SK-MEL-5 (cell line): Measurements from ENCODE around the gene CLRN1. TPM values are rescaled to one million over a fixed set of nuclear protein-coding genes. Genes with fewer than 3 reads are reported as not detected.
"Not testable (repeated sequence)": the region's sequence is repeated elsewhere in the genome, so short reads cannot be mapped to it uniquely, and the experiment has no call there.

Experiments used
- DNase-seq: peaks from one replicate; pipeline ENCODE4 v3.0.0-alpha.2; 2016; ENCODE audit warnings: low read depth, low spot score
- in situ Hi-C: cut with HindIII; loops from 2 replicates; pipeline ENCODE4 v1.10.0; 2016; ENCODE audit warnings: low sequenced_read_pairs, high pct_unique_total_duplicates, low pct_unique_long_range_greater_than_20kb
- total RNA-seq: library from RNA; depleted of rRNA; stranded (reverse); fragments of >200 nt; shearing (Covaris generic); gene quantifications from 2 replicates; pipeline ENCODE4 v1.2.3, GENCODE V29; 2014

Gene CLRN1
- total RNA-seq, 1 experiment from 2014 or later: not detected

DNA sequence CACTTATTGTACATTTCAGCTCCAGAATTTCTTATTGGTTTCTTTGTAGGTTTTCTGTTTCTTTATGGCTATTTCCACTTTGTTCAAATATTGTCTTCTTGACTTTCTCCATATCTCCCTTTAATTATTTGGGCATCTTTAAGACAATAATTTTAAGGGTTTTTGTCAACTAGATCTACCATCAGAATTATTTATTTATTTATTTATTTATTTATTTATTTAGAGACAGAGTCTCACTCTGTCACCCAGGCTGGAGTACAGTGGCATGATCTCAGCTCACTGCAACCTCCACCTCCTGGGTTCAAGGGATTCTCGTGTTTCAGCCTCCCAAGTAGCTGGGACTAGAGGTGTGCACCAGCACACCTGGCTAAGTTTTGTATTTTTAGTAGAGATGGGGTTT is 15.9 kb upstream of the CLRN1 start:
- in situ Hi-C loops: not testable (repeated sequence)

DNA sequence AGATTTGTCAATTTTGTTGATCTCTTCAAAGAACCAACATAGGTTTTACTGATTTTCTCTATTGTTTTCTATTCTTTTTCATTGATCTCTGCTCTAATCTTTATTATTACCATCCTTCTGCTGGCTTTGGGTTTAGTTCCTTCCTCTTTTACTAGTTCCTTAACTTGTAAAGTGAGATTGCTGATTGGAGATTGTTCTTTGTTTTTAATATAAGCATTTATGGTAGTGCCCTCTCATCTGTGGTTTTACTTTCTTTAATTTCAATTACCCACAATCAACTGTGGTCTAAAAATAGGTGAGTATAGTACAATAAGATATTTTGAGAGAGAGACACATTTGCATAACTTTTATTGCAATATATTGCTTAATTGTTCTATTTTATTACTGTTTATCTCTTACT is 13.2 kb upstream of the CLRN1 start:
- in situ Hi-C loops: no loop called here
- no peak for DNase-seq

More for the DNA sequence above, 15.9 kb upstream of the CLRN1 start:
- DNase-seq: not testable (repeated sequence)

DNA sequence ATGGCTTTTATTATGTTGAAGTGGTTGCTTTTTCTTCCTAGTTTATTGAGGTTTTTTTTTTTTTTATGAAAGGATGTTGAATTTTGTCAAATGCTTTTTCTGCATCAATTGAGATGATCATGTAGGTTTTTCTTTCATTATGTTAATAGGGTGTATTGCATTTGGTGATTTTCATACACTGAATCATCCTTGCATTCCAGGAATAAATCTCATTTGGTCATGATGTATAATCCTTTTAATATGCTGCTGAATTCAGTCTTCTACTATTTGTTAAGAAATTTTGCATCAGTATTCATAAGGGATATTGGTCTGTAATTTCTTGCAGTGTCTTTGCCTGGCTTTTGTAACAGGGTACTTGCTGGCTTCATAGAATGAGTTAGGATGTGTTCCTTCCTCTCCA is 11.5 kb upstream of the CLRN1 start:
- DNase-seq: no peak
- in situ Hi-C loops: no loop called here

GRCh38 chr3:150978566-150979148 is 6.1 kb upstream of the CLRN1 start:
- in situ Hi-C loops: no loop called here
- DNase-seq: no peak

DNA sequence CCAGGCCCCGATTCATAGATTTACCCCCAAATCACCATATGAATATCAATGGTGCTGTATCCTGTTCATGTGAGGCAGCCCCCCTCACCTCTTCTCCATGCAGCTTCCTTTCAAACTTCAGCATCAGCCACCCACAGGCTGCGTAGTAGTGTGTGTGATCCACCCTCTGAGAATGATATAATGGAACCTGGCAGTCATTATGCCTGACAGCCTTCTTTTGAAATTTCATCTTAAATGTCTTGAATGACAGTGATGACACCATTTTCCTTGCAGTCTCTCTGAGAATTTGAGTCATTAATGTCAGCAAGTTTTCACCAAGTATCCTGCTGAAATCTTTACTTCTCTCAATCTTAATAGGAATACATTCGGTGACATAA is 3.5 kb upstream of the CLRN1 start:
- in situ Hi-C loops: no loop called here
- no peak for DNase-seq

- in situ Hi-C loops: no loop called here
Measured at GRCh38 chr3:150975086-150975991, 2.8 kb upstream of the CLRN1 start.

DNA sequence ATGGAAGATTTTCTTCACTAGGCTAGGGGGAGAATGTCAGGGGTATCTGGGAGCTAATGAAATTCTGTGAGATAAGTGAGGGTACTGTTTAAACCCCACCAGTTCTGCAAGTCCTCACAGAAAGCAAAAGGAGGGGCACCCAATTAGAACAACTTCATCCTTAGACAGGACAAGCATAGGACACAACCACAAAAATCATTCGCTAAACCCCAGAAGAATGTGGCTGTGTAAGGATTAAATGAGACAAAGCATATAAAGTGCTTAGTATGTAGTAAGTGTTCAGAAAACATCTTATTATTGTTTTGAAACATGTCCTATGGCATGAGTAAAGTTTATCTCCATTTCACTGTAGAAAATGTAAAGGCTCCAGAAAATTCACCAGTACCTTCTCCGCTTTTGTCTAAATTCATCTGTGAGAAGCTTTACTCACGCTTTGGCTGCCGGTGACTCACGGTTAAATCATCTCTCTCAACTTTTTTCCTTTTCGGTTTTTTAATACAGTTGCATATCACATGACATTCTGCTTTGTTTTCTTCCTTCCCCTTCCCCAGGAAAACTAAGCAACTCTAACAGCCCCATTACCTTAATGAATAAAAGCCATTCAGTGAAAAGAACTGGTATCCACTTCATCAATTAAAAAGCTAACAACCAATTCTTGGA is 1.7 kb downstream of the CLRN1 start:
- no peak for DNase-seq

More at GRCh38 chr3:150975086-150975991, 2.8 kb upstream of the CLRN1 start:
- DNase-seq: no peak

GRCh38 chr3:150968341-150969035 is 4.0 kb downstream of the CLRN1 start:
- DNase-seq: no peak
- in situ Hi-C loops: no loop called here

More for the DNA sequence above, 1.7 kb downstream of the CLRN1 start:
- in situ Hi-C loops: no loop called here

- DNase-seq: no peak
- in situ Hi-C loops: no loop called here
Measured at GRCh38 chr3:150965436-150965835, 7.1 kb downstream of the CLRN1 start.

- in situ Hi-C loops: no loop called here
- no peak for DNase-seq
Measured at GRCh38 chr3:150961949-150962348, 10.6 kb downstream of the CLRN1 start.

DNA sequence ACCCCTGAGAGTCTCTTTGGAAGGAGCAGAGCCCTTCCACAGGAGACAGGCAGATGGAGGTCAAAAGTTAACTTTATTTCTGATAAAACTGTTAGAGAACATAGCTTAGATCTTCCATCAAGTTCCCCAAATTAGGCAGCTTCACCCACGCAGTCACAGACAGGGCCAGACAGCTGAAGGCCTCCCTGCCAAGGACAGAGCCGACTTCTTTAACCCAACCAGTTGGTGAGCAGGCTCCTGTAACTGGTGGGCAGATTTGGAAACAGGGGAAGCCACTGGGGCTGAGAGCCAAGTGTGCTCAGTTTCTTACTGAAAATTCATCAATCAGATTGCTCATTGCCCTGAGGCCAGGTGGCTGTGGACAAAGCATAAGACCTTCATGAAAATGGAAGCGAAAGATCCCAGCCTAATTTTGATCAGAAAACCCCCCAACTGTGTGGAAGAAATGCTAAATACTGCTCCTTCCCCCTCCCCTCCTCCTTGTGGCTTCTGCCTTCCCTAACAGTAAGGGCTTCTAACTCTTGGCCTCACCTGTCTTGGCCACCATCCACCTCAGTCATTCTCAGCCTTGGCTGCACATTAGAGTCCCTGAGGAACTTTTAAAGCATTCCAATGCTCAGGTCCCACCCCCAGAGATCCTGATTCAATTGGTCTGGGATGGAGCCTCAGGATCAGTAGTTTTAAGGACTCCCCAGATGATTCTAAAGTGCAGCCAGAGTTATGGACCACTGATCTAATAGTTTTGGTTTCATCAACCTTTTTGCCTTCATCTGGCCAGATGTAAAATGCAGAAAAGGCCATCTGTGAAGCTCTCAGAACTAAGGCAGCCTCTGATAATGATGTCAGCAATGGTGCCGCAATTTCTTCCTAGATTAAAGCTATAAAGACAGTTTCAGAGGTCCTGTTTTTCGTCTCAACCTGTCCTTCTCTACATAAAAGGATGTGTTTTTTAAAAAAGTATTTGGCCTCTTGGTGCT is 11.5 kb downstream of the CLRN1 start:
- in situ Hi-C loops: no loop called here
- DNase-seq: no peak

DNA sequence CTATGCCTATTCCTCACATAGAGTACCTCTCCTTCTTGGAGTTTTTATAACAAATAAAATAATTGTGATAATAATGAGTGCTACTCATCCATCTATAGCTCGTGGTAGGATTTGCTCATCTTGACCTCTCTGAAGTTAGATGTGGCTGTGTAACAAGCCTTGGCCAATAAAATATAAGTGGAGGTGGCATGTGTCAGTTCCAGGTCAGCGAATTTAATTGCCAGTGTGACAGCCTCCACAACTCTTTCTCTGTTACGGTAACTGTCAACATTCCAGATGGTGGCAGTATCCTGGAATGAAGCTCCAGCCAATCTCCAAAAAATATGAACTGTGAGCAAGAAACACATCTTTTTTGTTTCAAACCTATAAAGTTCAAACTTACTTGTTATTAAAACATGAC is 13.8 kb downstream of the CLRN1 start:
- in situ Hi-C loops: no loop called here
- no peak for DNase-seq

DNA sequence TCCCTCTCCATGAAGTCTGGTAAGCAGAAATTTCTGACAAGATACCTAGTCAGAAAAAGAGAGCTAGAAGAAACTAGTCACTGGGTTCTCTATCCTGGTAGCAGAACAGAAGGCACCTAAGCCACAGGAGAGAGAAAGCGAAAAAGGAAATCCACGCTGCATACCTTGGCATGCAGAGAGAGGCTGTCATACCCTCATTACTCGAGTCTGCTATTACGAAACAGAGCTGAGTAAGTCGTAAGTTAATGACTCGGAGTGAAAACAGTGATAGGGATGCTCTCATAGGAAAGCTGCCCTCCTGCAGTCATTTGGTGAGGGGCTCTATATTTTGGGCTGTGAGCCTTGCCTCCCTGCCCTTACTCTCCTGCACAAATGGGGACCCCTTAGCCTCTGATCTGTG is 16.2 kb downstream of the CLRN1 start:
- DNase-seq: no peak
- in situ Hi-C loops: no loop called here

GRCh38 chr3:150951923-150952322 is 20.6 kb downstream of the CLRN1 start:
- in situ Hi-C loops: no loop called here
- no peak for DNase-seq

DNA sequence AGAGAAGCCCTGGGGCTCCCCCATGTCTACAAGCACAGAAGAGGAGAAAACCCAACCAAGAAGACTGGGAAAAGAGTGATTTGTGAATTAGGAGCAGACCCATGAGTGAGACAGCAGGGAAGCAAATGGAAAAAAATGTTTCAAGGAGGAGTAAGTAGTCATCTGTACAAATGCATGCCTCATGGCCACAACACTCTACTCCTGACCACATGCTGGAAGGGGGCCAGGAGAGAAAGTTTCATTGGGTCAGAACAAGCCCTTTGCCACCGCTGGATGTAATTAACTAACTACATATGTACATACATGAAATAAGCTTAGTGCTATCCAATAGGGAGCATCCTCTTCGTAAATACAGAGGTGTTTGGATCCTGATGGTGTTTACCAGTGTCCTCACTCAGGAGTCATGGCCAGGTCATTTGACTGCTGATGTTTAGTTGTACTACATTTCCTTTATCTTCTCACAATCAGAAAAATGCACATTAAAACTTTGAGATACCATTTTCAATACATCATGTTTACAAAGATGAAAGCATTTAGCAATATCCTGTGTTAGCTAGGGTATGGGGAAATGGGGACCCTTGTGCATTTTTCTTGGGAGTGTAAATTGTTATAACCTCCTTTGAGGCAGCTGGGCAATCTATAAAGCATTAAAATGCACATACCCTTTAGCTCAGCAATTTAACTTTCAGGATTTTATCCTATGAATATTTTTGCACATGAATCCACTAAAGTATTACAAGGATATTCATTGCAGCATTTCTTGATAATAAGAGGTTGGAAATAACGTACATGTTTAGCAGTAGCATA is 27.1 kb downstream of the CLRN1 start:
- in situ Hi-C loops: no loop called here
- no peak for DNase-seq

DNA sequence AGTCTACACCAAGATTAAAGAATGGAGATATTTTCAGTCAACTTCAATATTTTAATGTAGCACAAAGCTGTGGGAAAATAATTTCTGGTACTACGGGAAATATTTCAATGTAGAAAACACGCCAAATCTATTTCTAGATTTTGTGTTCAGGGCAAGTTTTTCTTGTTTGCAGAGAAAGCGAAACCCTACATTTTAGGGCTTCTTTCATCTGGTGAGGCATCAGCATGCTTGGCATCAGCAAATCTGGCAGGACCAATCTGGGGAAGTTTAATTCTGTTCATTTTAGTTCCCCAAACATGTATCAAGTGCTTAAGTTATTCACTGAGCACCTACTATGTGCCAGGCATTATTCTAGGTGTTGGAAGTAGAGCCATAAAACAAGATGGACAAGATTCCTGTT is 30.3 kb downstream of the CLRN1 start:
- DNase-seq: no peak
- in situ Hi-C loops: no loop called here
